ENCODE data around the gene CAP1.

DNA sequence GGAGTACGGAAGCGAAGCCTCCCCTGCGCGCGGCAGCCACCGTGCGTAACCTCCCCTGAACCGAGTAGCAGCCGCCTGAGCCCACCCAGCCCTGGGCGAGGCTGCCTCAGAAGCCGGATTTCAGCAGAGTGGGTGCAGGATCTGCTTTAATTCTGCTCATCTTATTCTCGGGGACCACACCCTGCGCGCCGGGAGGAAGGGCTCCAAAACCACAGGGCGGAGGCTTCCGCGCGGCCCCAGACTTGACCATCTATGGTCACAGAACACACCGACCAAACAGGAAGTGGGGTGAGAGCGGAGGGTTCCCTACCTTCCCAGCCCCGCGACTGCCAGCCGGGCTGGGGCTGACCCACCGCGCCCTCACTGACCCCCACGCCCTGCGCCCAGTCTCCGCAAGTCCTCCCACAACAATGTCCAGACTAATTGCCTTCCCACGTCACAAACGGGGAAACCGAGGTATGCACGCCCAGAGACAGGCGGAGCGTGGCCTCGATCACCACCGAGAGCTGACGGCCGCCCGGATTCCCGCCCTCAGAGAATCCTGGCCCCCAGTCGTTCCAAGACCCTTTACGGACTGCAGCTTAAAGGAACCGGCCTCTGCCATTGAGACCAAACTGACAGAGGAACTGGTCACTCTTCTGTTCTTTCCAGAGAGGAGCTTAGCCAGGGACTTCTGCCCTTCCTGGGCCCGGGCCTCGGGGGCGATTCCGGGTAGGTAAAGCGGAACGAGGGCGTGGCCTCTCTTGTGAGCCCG is 595 bp upstream of the CAP1 start:
- TF ChIP-seq POLR2AphosphoS5 (IDR thresholded peaks at IDR 0.05): peak; percentile 82 to 98 (median 97)
- TF ChIP-seq, protein P1, sequence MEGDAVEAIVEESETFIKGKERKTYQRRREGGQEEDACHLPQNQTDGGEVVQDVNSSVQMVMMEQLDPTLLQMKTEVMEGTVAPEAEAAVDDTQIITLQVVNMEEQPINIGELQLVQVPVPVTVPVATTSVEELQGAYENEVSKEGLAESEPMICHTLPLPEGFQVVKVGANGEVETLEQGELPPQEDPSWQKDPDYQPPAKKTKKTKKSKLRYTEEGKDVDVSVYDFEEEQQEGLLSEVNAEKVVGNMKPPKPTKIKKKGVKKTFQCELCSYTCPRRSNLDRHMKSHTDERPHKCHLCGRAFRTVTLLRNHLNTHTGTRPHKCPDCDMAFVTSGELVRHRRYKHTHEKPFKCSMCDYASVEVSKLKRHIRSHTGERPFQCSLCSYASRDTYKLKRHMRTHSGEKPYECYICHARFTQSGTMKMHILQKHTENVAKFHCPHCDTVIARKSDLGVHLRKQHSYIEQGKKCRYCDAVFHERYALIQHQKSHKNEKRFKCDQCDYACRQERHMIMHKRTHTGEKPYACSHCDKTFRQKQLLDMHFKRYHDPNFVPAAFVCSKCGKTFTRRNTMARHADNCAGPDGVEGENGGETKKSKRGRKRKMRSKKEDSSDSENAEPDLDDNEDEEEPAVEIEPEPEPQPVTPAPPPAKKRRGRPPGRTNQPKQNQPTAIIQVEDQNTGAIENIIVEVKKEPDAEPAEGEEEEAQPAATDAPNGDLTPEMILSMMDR (IDR thresholded peaks at IDR 0.05): peak in 1 of 3 donors; percentile 17
